GM12872 (cell line): ENCODE results near the gene KIF2C.

Source experiments
- CTCF ChIP-seq: IDR thresholded peaks from 3 replicates; pipeline ENCODE4 v1.5.1; 2011; ENCODE audit warnings: low read depth, mild to moderate bottlenecking, low read length, moderate library complexity; ENCODE audit not compliant: insufficient read depth

Gene KIF2C

DNA sequence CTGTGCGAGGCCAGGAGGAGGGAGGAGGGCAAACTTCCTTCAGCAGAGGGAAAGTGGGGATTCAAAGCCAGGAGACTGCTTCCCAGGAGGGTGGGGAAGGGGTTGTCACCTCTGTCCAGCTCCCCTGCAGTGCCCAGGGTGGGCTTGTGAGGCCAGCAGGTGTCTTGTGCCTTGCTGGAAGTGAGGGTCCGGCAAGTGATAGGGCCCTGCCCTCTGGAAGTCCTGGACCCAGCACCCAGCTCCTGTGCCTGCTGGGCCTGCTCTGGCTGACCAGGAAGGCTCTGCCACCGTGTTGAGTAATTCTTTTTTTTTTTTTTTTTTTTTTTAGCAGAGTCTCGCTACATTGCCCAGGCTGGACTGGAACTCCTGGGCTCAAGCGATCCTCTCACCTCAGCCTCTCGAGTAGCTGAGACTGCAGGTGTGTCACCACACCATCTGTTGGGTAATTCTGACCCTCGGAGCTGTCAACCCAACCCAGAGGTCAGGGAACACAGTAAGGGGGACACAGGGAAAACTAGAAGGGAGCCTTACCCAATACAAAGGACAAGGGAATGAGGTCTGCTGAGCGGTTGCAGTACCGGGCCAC lies 47.3 kb downstream of the KIF2C start:
- no peak for TF ChIP-seq CTCF

DNA sequence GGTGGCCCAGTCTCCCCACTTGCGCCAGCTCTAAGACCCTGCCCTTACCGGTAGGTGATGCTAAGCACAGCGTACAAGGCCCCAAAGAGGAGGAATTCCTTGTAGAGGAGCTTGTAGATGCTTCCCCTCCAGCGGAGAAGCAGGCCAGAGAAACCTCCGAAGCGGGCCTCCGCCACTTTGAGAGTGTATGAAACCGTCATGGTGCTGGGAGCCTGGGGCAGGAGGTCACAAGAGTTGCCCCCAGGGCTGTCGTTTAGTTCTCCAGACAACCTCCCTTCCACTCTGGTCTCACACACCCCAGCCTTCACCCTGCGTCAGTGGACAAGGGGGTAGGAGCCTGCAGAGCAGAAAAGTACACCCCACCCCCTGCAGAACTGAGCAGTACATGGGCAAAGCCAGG lies 47.9 kb downstream of the KIF2C start:
- no peak for TF ChIP-seq CTCF

DNA sequence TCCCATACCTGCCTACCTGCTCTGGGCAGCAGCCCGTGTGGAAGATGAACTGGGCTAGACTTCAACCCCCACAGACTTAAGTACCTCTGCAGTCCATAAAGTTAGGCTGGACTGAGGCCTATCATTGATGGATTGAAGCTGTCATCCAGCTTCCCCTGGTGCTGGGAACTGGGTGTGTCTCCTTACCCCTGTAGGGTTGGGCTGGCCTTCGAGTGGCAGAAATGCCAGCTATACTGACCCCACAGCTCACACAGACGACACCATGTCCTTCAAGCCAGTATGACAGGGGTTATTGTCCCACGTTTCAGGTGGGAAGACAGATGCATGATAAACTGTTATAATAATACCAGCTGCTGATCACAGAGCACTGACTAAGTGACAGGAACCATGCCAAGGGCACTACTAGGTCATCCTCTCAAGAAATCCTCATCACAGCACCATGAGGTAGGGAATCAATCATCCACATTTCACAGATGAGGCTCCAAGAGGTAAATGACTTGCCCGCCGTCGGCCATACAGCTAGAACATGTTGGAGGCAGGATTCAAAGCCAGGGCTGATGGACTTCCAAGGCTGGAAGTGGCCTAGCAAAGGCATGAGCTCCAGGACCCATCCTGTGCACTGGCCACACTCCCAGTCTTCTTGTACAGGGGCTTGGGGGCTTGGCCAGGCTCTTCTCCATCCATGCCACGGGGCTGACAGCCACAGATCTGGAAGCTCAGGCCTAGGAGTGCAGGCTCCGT lies 48.7 kb downstream of the KIF2C start, which contains the start of gene BEST4:
BEST4 (minus strand) TSS at position 51 of the 741 bp plus-strand sequence. CDS start 465 bp downstream, outside the sequence.
- TF ChIP-seq CTCF: no peak

GRCh38 chr1:44790968-44791801 lies 51.5 kb downstream of the KIF2C start:
- TF ChIP-seq CTCF: no peak

DNA sequence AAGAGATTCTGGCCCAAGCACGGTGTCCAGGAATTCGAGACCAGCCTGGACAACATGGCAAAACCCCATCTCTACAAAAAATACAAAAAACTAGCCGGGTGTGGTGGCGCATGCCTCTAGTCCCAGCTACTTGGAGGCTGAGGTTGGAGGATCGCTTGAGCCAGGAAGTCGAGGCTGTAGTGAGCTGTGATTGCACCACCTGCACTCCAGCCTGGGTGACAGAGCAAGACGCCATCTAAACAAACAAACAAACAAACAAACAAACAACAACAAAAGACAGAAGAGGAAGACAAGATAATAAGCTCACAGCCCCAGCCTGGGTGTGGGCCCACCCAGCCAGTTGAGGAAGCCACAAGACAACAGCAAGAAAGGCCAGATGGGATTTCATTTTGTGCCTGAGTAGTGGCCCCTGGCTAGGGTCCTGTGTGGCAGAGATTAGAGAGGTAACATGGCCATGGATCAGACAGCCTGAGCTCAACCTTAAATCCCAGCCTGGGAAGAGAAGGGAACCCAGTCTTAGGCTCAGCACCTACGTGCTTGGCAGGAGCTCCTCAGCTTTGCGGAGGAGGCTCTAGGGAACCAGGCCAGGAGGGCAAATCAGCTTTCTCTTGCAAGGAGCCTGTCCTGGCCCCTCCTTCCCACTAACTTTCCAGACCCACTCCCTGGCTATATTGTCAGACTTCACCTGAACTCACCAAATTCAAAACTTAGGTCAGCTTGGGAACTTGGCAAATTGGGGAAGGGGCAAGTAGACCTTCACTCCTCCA lies 53.3 kb downstream of the KIF2C start:
- TF ChIP-seq CTCF: no peak

GRCh38 chr1:44798481-44799365 lies 59.1 kb downstream of the KIF2C start:
- no peak for TF ChIP-seq CTCF
